ENCODE data around the gene RGS3.

Gene RGS3

GRCh38 chr9:113556877-113557593 lies 93.5 kb downstream of the RGS3 start:
- DNase-seq = no peak

DNA sequence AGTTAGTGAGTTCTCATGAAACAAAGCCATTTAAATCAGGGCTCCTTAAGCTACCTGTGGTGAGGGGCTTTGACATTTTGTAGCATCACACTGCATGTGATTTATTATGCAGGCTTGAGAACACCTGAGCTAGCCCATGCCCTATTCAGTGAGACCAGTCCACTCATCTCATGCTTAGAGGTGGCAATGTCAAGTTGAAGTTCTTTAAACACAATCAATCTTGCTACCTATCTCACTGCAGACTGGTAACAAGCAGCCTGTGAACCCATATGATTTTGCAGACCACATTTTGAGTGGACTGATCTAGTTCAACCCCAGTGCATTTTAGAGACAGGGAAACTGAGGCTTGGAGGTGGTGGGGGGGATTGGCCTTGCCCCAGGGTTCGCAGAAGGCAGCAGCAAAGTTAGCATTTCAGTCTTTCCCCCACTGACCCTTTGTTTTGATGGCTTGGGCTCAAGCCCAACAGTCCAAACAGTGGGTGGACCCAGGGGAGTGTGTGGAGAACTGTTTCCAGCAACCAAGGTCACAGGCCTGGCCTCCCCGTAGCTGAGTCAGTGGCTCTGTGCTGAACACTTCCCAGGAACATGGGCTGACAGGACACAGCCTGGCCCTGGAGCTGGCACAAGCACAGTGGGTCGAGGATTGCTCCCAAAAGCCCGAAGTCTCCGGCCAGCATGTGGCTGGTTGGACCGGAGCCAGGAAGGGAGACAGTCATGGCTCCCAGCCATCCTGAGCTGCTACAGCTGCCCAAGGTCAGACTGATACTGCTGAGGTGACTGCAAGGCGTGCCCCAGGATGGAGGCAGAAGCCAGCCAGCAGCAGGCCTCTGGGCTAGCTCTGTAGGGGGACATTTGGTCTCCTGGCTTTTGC lies 95.3 kb downstream of the RGS3 start:
- DNase-seq = peak in 1 of 2 donors; percentile 24

DNA sequence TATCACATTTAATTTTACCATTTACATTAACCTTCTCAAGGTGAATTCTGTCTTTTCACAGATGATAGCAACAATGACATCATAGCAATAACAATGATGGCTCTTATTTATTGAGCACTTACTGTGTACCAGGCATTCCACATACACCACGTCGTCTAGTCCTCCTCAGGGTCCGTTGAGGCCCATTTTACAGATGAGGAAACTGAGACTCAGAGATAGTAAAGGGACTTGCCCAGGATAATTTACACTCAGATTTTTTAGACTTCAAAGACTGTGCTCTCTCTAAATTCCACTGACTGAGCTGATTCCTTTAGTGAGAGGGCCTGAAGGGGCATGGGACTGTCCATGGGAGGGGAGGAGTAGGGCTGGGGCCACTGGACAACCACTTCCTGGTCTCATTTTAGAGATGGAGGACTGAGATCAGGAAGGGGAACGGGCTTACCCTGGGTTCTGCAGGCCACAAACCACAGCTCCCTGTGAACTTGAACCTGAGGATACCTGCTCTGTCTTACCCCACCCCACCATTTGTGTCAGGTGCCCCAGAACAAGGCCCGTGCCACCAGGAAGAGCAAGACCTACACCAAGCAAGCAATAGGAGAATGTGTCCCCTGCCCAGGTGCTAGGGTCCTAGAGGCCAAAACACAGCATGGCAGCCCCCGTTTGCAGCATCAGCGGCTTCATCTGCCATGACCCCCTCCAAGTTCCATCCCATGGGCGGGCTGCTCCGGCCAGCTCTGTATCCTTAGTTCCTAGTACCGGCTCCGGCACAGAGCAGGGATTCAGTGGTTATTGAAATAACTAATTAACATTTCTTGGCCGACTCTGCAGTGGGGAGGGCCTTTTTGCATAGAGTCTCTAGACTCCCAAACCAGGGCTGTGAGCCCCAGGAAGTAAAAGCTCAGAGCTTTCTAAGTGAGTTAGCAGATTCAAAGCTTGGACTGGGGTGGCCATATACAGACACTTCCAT lies 96.6 kb downstream of the RGS3 start:
- DNase-seq = no peak

- DNase-seq = no peak
Measured at GRCh38 chr9:113562653-113563381, 99.3 kb downstream of the RGS3 start.

DNA sequence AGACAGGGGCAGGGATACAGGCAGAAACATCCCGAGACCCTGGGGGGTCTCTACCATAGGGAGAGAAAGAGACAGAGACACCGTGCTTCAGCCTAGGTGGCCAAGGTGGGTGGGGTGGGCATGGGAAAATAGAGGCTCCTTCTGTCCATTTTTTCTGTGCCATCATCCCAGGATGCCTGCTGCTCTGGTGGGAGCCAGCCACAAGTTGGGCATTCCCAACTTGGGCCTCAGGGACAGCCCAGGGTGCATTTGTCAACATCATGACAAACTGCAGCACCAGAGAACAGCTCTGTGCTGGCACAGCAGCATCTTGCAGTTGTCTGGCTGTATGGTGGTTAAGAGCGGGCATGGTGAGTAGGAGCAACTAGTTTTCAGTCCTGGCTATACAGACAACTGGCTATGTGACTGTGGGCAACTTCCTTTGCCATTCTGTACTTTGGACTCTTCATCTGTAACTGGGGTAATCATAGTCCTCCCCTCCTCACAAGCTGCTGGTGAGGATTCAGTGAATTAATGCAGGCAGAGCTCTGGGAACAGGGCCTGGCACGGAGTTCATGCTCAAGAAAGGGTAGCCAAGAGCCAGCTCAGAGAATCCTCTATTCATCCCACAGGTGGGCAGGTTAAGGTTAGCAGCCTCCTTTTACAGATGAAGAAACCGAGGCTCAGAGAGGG lies 100.4 kb downstream of the RGS3 start:
- no peak for DNase-seq

GRCh38 chr9:113564498-113565237 lies 101.1 kb downstream of the RGS3 start:
- DNase-seq = peak in 1 of 2 donors; percentile 38

DNA sequence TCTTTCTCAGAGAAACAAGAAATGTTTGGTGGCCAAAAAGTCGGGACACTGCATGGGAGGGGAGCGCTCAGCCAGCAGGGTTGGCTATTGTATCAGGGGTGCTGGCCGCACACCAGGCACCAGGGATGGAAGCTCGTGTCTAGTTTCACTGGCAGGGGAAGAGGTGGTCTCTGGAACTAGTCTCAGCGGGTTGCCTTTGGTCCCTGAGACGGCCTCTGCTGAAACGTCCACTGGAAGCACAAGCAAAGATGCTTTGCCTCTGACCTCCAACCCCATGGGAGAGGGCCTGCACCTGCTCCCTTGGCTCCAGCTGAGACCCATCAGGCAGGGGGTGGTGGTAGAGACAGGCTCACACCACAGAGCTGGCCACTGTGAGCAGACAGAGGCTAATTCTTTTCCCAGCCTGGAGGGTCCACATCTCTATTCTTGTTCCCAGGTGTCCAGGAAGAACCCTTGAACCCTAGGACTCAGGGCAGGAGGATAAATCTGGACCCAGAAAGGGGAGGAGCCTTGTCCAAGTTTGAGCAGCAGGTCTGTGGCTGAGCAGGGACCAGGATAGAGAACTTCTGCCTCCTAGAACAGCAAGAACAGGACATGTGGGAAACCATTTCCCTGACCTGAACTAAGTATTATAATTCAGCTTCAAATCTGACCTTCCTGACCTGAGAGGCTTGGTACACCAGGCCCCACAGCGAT lies 102.6 kb downstream of the RGS3 start:
- no peak for DNase-seq

DNA sequence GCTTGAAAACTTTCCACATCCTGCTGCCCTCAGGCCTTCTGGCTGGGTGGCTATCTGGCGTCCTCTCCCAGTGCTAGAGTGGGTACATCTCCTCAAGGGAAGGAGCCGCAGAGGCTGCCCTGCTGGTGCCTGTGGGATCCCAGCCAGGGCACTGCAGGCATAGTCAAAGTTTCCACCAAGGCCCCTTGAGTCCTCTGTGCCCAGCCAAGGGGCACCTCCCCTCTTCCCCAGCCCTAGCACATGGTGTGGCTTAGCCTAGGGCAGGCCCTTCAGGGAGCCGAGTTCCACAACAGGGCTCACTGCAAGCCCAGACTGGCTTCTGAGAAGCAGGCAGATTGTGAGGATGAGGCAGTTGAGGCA lies 103.2 kb downstream of the RGS3 start:
- DNase-seq = no peak

GRCh38 chr9:113567361-113568080 lies 104.0 kb downstream of the RGS3 start:
- DNase-seq = no peak

- DNase-seq = no peak
Measured at GRCh38 chr9:113568081-113568435, 104.5 kb downstream of the RGS3 start.

DNA sequence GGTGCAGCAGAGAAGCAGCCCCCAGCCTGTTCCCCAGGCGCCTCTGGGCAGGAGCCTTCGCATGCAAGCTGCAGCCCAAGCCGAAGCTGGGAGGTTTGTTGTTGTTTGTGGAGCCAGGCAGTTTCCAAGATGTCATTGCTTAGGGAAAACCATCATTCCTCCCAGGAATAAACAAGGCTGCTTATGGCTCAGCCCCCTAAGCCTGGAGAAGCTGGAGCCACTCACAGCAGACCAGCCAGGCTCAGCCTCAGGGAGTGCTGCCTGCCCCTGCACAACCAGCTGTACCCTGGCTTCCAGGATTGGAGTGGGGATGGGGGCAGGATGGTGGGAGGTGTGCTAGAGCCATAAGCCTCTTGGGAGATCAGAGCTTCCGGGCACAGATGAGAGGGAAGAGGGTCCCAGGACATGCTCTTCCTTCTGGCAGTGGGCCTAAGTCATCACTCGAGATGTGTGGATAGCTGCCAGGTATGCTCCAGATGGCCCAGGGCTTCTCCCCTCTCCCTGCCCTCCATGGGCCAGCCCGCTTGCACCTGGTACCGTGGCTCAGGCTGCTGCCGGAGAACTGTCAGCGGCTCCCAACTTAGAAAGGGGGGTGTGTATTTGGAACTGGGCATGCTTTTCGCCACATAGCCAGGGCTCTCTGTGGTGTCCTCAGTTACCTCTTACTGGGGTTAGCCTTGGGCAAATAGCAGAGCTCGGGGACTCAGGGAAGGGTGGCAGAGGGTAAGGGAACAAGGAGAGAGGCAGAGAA lies 105.2 kb downstream of the RGS3 start:
- DNase-seq = no peak

DNA sequence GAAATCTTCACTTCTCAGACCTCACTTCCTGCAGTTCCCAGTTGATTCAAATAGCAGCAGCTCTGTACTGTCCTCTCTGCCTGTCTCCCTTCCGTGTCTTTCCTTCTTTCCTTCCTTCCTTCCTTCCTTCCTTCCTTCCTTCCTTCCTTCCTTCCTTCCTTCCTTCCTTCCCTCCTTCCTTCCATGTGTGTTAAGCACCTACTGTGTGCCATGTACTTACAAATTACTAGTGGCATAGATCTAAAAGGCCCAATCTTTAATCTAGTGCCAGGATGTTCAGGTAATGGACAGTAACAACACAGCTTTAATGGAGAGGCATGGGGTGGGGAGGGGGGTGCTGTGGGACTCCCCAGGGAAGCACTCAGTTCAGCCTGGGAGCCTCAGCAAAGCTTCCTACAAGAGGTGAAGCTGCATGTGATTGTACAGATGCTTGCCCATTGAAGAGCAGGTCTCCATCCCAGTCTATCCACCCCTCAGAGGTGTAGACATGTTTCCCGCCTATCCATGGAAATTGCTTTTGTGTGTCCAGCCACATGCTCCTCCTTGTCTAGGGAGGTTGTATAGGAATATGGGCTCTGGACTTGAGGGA lies 106.0 kb downstream of the RGS3 start:
- no peak for DNase-seq

DNA sequence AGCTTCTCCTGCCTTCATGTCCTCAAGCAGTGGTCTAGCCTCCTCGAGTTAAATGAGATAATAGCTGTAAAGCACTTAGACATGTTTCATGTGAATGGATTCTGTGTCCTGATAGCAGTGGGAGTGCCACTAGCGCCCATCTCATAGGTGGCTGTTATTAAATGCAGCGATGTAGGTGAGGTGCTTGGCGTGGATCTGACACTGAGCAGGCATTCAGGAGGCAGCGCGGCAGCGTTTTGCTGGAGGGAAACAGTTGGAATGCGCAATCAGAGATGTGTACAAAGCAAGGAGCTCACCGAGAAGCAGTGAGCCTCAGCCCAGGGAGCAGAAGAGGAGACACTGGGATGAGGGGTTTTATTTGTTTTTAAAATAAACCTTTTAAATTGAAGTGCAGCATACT lies 106.6 kb downstream of the RGS3 start:
- DNase-seq = no peak

- DNase-seq = no peak
Measured at GRCh38 chr9:113570749-113571711, 107.5 kb downstream of the RGS3 start.

- DNase-seq = no peak
Measured at GRCh38 chr9:113572076-113572861, 108.7 kb downstream of the RGS3 start.

Data from hippocampal formation (tissue), 2 donors.